ENCODE measurements around the gene RPP38. TPM values are rescaled to one million over a fixed set of nuclear protein-coding genes. Genes with fewer than 3 reads are reported as not detected.

RPP38 gene
- total RNA-seq, 1 experiment from 2014 or later, result 23.3 TPM

DNA sequence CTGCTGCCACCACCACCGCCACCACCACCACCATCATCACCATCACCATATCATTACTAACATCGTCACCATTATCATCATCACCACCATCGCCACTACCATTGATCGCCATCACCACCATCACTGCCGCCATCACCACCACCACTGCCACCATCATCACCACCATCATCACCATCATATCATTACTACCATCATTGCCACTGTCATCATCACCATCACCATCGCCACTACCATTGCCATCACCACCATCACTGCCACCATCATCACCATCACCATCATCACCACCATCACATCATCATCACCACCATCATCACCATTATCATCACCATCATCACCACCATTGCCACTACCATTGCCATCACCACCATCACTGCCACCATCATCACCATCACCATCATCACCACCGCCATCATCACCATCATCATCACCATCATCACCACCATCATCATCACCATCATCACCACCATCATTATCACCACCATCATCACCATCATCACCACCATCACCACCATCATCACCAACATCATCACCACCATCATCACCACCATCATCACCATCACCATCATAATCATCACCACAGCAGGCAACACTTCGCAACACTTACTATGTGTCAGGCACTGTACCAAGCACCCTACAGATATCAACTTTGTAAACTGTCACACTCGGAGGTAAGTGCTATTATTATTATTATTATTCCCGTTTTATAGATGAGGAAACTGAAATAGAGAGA lies 52.1 kb downstream of the RPP38 start:
- ATAC-seq (no peak), DNase-seq (ENCODE audit: low read depth, low spot score) (no peak)
- no TSS peak for BruUV-seq (replicated peaks)
- Histone ChIP-seq H3K9ac (ENCODE audit: low read length) (no peak overlapping the region), H4K20me1 (ENCODE audit: insufficient read depth) (no peaks in the 10 kb centered on the region; the same call in 1 of the 2 replicates), H3K9me2 (ENCODE audit: insufficient read depth) (no peaks in the 10 kb centered on the region), H3K36me3 (ENCODE audit: control insufficient read depth in 1 of 2, insufficient read depth in 2 of 2, low read length in 2 of 2) (no peaks in the 10 kb centered on the region), H3K27ac (ENCODE audit: low read depth, low read length) (no peak overlapping the region), H3K27me3 (ENCODE audit: insufficient read depth, low read length) (no peaks in the 10 kb centered on the region), H3K9me3 (ENCODE audit: control insufficient read depth in 1 of 2, insufficient read depth in 1 of 2, low read depth in 1 of 2, low read length in 2 of 2) (no peaks in the 10 kb centered on the region), H3K4me1 (ENCODE audit: control insufficient read depth in 1 of 2, insufficient read depth in 2 of 2, low read length in 2 of 2) (peaks cover 0 to 4% of the 10 kb centered on the region in 2 experiments; a peak in 1 of 4 replicates), H3K4me2 (ENCODE audit: low read length) (no peak overlapping the region), H3K4me3 (replicated peaks in 1 of 2; ENCODE audit: low read depth in 1 of 2, low read length in 2 of 2) (no peak overlapping the region), H2AFZ (ENCODE audit: low read depth, low read length, poor library complexity, severe bottlenecking) (no peak overlapping the region), H3K79me2 (ENCODE audit: insufficient read depth, low read length) (peaks cover 90% of the 10 kb centered on the region)
- ChIA-PET POLR2A (no interaction called here), RAD21 (ENCODE audit: low non-redundant PET in 1 of 2, low total read pairs in 2 of 2, uncharacterized antibody in 2 of 2, unreplicated experiment in 2 of 2) (no interaction called here), CTCF (no interaction called here)
- TF ChIP-seq, protein P1, sequence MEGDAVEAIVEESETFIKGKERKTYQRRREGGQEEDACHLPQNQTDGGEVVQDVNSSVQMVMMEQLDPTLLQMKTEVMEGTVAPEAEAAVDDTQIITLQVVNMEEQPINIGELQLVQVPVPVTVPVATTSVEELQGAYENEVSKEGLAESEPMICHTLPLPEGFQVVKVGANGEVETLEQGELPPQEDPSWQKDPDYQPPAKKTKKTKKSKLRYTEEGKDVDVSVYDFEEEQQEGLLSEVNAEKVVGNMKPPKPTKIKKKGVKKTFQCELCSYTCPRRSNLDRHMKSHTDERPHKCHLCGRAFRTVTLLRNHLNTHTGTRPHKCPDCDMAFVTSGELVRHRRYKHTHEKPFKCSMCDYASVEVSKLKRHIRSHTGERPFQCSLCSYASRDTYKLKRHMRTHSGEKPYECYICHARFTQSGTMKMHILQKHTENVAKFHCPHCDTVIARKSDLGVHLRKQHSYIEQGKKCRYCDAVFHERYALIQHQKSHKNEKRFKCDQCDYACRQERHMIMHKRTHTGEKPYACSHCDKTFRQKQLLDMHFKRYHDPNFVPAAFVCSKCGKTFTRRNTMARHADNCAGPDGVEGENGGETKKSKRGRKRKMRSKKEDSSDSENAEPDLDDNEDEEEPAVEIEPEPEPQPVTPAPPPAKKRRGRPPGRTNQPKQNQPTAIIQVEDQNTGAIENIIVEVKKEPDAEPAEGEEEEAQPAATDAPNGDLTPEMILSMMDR (IDR thresholded peaks at IDR 0.05 in 2 of 3, conservative IDR thresholded peaks at IDR 0.05 in 1 of 3; ENCODE audit: borderline replicate concordance in 1 of 3, insufficient read depth in 1 of 3, low read depth in 2 of 3, low read length in 2 of 3), result no peak
- TF ChIP-seq EGR1 (IDR thresholded peaks at IDR 0.05; ENCODE audit: low read depth) (no peak), SIN3A (IDR thresholded peaks at IDR 0.05; ENCODE audit: low read depth) (no peak), YY1 (IDR thresholded peaks at IDR 0.05; ENCODE audit: extremely low read depth, insufficient replicate concordance, low read depth, low read length) (no peak), TCF7L2 (IDR thresholded peaks at IDR 0.05; ENCODE audit: borderline replicate concordance, extremely low read depth, insufficient read depth, insufficient read length) (no peak), POLR2A (IDR thresholded peaks at IDR 0.05; ENCODE audit: borderline replicate concordance, extremely low read depth, insufficient read depth, insufficient read length) (no peak), RAD21 (IDR thresholded peaks at IDR 0.05; ENCODE audit: low read depth) (no peak), ELF1 (IDR thresholded peaks at IDR 0.05; ENCODE audit: borderline replicate concordance, low read depth) (no peak), CEBPB (IDR thresholded peaks at IDR 0.05; ENCODE audit: low read depth) (no peak), FOSL1 (IDR thresholded peaks at IDR 0.05; ENCODE audit: low read depth) (no peak), CBX3 (IDR thresholded peaks at IDR 0.05; ENCODE audit: low read depth) (no peak), ZFX (IDR thresholded peaks at IDR 0.05) (no peak), JUND (IDR thresholded peaks at IDR 0.05) (no peak), POLR2AphosphoS5 (IDR thresholded peaks at IDR 0.05; ENCODE audit: low read depth, low read length) (no peak)
- TF ChIP-seq, protein P2, sequence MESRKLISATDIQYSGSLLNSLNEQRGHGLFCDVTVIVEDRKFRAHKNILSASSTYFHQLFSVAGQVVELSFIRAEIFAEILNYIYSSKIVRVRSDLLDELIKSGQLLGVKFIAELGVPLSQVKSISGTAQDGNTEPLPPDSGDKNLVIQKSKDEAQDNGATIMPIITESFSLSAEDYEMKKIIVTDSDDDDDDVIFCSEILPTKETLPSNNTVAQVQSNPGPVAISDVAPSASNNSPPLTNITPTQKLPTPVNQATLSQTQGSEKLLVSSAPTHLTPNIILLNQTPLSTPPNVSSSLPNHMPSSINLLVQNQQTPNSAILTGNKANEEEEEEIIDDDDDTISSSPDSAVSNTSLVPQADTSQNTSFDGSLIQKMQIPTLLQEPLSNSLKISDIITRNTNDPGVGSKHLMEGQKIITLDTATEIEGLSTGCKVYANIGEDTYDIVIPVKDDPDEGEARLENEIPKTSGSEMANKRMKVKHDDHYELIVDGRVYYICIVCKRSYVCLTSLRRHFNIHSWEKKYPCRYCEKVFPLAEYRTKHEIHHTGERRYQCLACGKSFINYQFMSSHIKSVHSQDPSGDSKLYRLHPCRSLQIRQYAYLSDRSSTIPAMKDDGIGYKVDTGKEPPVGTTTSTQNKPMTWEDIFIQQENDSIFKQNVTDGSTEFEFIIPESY (IDR thresholded peaks at IDR 0.05; ENCODE audit: extremely low read depth, insufficient replicate concordance, low read length), result no peak
- TF ChIP-seq, protein P3, sequence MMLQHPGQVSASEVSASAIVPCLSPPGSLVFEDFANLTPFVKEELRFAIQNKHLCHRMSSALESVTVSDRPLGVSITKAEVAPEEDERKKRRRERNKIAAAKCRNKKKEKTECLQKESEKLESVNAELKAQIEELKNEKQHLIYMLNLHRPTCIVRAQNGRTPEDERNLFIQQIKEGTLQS (IDR thresholded peaks at IDR 0.05), result no peak
- intact Hi-C loops (cut with micrococcal nuclease), result no loop called here
